Cardiac muscle cell (in vitro differentiated cells and primary cell): ENCODE results near the gene SCAND1. TPM values are rescaled to one million over a fixed set of nuclear protein-coding genes. Genes with fewer than 3 reads are reported as not detected.

Experiments
- DNase-seq, 2 donors: peaks; one replicate each; pipeline versions ENCODE4 v3.0.0 to v3.0.0-alpha.2; 2010 to 2017; ENCODE audit warnings: low read depth in 1 of 2, low spot score in 1 of 2
- H3K27ac ChIP-seq: fragments of 200-600 bp; sonication (generic); 2 replicates; pipeline ENCODE4 v1.5.1; 2016
- H3K27me3 ChIP-seq: fragments of 200-600 bp; sonication (generic); 2 replicates; pipeline ENCODE4 v1.6.0; 2016; ENCODE audit warnings: control low read depth
- H3K36me3 ChIP-seq: fragments of 200-600 bp; sonication (generic); 2 replicates; pipeline ENCODE4 v1.5.1; 2016; ENCODE audit warnings: control low read depth
- H3K4me1 ChIP-seq: fragments of 200-600 bp; sonication (generic); 2 replicates; pipeline ENCODE4 v1.8.1; 2017; ENCODE audit warnings: low read depth, mild to moderate bottlenecking, mixed run types
- H3K4me3 ChIP-seq: fragments of 200-600 bp; sonication (generic); 2 replicates; pipeline ENCODE4 v1.5.1; 2016; ENCODE audit warnings: mild to moderate bottlenecking
- H3K9me3 ChIP-seq: fragments of 200-600 bp; sonication (generic); 2 replicates; pipeline ENCODE4 v1.5.1; 2017; ENCODE audit warnings: low read depth, mild to moderate bottlenecking, control low read depth
- polyA plus RNA-seq: library from polyadenylated mRNA; unstranded; fragments of >200 nt; fragmentation: Nextera tagmentation; extraction: Ambion mirVana; gene quantifications from 2 replicates; pipeline ENCODE4 v1.2.1, GENCODE V29; 2016
- total RNA-seq: library from RNA; depleted of rRNA; stranded (reverse); fragments of >200 nt; gene quantifications from 2 replicates; pipeline ENCODE4 v1.2.3, GENCODE V29; 2016
- TF ChIP-seq, protein P1 (sequence below): IDR thresholded peaks from 2 replicates; pipeline ENCODE4 v1.5.1; 2012; ENCODE audit warnings: low read depth, mild to moderate bottlenecking, low read length

The SCAND1 gene
- total and polyA plus RNA-seq, 2 experiments from 2014 or later = 138 to 218 TPM

DNA sequence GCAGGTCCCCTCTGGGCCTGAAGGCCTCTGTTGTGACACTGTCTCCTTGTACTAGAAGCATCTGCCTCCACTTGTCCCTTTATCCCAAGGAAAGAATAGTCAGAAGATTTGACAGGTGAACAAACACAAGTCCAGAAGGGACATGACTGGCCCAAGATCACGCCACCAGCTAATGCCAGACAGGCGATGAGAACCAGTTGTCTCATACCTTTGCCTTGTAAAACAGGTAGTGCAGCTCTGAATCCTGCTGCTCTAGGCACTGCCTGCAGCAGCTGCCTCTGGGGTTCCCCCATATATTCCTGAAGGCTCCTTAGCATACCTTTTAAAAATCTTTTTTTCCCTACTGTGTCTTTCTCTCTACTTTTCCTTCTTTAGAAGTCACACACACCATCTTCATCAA is 25.0 kb downstream of the SCAND1 start:
- no peak for DNase-seq
- no peaks in the 10 kb centered on the region for H3K27me3 ChIP-seq
- H3K4me1 ChIP-seq = no peaks in the 10 kb centered on the region
- no peak overlapping the region for H3K27ac ChIP-seq
- H3K9me3 ChIP-seq = no peaks in the 10 kb centered on the region
- TF ChIP-seq, protein P1, sequence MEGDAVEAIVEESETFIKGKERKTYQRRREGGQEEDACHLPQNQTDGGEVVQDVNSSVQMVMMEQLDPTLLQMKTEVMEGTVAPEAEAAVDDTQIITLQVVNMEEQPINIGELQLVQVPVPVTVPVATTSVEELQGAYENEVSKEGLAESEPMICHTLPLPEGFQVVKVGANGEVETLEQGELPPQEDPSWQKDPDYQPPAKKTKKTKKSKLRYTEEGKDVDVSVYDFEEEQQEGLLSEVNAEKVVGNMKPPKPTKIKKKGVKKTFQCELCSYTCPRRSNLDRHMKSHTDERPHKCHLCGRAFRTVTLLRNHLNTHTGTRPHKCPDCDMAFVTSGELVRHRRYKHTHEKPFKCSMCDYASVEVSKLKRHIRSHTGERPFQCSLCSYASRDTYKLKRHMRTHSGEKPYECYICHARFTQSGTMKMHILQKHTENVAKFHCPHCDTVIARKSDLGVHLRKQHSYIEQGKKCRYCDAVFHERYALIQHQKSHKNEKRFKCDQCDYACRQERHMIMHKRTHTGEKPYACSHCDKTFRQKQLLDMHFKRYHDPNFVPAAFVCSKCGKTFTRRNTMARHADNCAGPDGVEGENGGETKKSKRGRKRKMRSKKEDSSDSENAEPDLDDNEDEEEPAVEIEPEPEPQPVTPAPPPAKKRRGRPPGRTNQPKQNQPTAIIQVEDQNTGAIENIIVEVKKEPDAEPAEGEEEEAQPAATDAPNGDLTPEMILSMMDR = no peak
- H3K4me3 ChIP-seq = no peak overlapping the region
- peaks cover 9% of the 10 kb centered on the region for H3K36me3 ChIP-seq

DNA sequence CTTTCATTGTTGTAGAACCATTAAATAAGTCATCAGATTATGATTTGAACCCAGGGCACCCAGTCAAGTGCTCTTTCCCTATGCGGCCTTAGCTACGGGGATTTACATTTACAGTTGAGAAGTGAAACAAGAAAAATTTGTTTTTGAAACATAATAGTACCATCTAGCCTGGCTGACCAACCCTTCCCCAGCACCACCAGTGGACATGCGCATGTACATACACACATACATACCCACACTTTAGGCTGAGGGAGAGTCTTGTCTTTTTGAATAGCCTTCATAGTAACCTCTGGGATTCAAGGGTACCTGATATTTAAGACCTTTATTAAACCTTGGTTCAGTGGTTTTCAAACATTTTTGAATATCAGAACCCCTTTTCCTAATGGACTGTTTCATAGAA is 33.8 kb downstream of the SCAND1 start:
- TF ChIP-seq, protein P1 = no peak
- peaks cover 26% of the 10 kb centered on the region for H3K36me3 ChIP-seq
- no peaks in the 10 kb centered on the region for H3K27me3 ChIP-seq
- no peak overlapping the region for H3K27ac ChIP-seq
- H3K4me1 ChIP-seq = no peaks in the 10 kb centered on the region
- no peaks in the 10 kb centered on the region for H3K9me3 ChIP-seq
- H3K4me3 ChIP-seq = no peak overlapping the region
- no peak for DNase-seq

DNA sequence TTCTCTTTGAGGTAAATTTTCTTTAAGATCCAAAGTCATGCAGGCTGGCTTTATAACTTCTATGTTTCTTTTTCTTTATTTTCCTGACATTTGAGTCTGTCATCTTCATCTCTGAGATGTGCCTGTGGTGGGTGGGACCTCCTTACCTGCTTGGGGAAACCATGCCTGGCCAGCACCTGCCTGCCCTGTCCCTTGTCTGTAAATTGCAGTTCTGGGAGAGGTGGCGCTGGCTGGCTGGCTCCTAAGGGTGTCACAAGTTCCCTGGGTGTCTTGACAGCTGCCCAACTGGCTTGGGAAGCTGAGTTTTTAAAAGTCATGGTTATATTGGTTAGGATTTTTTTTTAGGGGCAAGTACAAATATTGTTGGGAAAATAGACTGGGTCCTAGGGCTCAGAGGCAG is 36.3 kb downstream of the SCAND1 start:
- Histone ChIP-seq H3K9me3 (no peaks in the 10 kb centered on the region), H3K36me3 (peaks cover 42% of the 10 kb centered on the region), H3K27me3 (no peaks in the 10 kb centered on the region), H3K4me1 (peaks cover 2% of the 10 kb centered on the region), H3K27ac (no peak overlapping the region), H3K4me3 (no peak overlapping the region)
- DNase-seq = no peak
- TF ChIP-seq, protein P1 = no peak

DNA sequence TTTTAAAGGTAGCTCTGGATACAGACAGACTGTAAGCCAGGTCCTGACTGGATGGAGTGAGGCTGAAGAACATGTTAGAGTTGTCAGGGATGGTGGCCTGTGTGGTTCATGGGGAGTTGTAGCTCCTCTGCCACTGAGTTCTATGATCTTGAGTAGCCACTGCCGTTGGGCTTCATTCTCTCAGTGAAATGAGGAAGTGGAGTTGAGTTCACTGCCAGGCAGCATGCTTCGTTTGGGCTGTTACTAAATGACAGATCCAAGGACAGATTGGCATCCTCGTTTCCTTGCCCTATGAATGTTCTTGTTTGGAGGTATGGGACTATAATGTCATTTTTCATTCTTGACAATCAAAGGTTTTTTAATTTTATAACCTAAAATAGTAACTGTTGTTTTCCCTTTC is 37.2 kb downstream of the SCAND1 start:
- Histone ChIP-seq H3K27ac (no peak overlapping the region), H3K4me3 (no peak overlapping the region), H3K36me3 (peaks cover 42% of the 10 kb centered on the region), H3K4me1 (peaks cover 4% of the 10 kb centered on the region), H3K27me3 (no peaks in the 10 kb centered on the region), H3K9me3 (no peaks in the 10 kb centered on the region)
- DNase-seq = no peak
- TF ChIP-seq, protein P1 = no peak

DNA sequence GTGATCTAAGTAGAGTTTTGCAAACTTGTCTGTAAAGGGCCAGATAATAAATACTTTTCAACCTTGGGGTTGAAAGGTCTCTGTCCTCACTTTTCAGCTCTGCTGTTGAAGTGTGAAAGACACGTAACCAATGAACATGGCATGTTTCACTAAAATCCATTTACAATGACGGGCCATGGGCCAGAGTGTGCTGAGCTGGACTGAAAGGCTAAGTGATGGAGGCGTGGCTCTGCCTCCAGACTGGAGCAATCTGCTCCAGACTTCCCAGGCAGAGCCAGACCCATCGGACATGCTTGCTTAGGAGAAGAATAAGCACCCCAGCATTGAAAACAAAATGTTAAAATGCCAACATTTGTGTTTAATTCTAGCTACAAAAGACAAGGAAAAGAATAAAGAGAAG is 41.4 kb downstream of the SCAND1 start:
- Histone ChIP-seq H3K36me3 (peaks cover 33% of the 10 kb centered on the region), H3K4me3 (no peak overlapping the region), H3K27ac (no peak overlapping the region), H3K27me3 (no peaks in the 10 kb centered on the region), H3K9me3 (no peaks in the 10 kb centered on the region), H3K4me1 (peaks cover 4% of the 10 kb centered on the region)
- TF ChIP-seq, protein P1 = no peak
- DNase-seq = peak in 1 of 2 donors; percentile 23

DNA sequence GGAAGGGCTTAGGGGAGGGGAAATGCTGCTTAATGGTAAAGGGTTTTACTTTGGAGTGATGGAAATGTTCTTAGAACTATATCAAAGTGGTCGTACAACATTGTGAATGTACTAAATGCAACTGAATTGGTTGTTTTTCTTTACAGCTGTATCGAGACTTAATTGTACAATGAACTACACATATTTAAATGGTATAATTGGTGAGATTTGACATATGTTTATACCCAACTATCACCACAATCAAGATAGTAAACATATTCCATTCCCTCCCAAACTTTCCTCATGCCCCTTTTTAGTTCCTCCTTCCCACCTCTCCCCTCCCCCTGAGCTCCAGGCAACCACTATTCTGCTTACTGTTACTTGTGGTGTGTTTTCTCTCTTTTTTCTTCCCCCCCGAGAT is 44.0 kb downstream of the SCAND1 start:
- Histone ChIP-seq H3K27me3 (no peaks in the 10 kb centered on the region), H3K27ac (no peak overlapping the region), H3K4me1 (peaks cover 4% of the 10 kb centered on the region), H3K9me3 (no peaks in the 10 kb centered on the region), H3K36me3 (peaks cover 13% of the 10 kb centered on the region), H3K4me3 (no peak overlapping the region)
- no peak for DNase-seq
- TF ChIP-seq, protein P1 = no peak
